ENCODE results near the gene REPS1. TPM values are rescaled to one million over a fixed set of nuclear protein-coding genes. Genes with fewer than 3 reads are reported as not detected.

Gene REPS1
- total RNA-seq, 1 donor from 2014 or later = 58.8 TPM

DNA sequence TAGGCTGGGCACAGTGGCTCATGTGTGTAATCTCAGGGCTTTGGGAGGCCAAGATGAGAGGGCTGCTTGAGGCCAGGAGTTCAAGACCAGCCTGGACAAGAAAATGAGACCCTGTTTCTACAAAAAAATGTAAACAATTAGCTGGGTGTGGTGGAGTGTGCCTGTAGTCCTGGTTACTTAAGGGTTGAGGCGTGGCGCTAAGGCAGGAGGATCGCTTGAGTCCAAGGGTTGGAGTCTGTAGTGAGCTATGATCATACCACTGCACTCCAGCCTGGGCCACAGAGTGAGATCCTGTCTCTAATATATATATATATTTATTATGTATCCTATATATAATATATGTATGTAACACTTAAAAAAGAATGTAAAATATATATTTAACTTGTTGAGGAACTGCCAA lies 32.6 kb upstream of the REPS1 start:
- H3K4me1 Mint-ChIP-seq = peaks cover 20% of the 10 kb centered on the region
- ATAC-seq (ENCODE audit: low read depth) (no peak), DNase-seq (no peak)
- H3K27me3 Mint-ChIP-seq = no peaks in the 10 kb centered on the region
- TF ChIP-seq, protein P1, sequence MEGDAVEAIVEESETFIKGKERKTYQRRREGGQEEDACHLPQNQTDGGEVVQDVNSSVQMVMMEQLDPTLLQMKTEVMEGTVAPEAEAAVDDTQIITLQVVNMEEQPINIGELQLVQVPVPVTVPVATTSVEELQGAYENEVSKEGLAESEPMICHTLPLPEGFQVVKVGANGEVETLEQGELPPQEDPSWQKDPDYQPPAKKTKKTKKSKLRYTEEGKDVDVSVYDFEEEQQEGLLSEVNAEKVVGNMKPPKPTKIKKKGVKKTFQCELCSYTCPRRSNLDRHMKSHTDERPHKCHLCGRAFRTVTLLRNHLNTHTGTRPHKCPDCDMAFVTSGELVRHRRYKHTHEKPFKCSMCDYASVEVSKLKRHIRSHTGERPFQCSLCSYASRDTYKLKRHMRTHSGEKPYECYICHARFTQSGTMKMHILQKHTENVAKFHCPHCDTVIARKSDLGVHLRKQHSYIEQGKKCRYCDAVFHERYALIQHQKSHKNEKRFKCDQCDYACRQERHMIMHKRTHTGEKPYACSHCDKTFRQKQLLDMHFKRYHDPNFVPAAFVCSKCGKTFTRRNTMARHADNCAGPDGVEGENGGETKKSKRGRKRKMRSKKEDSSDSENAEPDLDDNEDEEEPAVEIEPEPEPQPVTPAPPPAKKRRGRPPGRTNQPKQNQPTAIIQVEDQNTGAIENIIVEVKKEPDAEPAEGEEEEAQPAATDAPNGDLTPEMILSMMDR (IDR thresholded peaks at IDR 0.05) = no peak
- no peaks in the 10 kb centered on the region for H3K36me3 Mint-ChIP-seq (ENCODE audit: low read depth)
- no peaks in the 10 kb centered on the region for H3K9me3 Mint-ChIP-seq
- POLR2A ChIA-PET = no interaction called here
- H3K4me3 Mint-ChIP-seq = no peak overlapping the region
- no peak overlapping the region for H3K27ac Mint-ChIP-seq
- intact Hi-C loops (cut with micrococcal nuclease) = no loop called here
- CTCF ChIA-PET = no interaction called here

DNA sequence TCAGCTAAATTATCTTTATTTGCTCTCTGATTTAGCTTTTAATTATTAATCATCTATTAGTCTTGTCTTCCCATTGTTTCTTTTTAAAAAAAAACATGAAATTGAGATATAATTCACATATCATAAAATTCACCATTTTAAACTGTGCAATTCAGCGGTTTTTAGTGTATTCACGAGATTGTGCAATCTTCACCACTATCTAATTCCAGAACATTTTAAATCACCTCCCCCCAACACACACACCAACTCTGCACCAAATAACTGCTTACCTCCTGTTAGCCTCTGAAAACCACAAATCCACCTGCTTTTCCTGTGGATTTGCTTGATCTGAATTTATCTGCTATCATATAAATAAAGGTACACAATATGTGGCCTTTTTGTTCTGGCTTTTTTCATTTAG lies 31.7 kb upstream of the REPS1 start:
- Mint-ChIP-seq H3K9me3 (no peaks in the 10 kb centered on the region), H3K4me3 (no peak overlapping the region), H3K36me3 (ENCODE audit: low read depth) (no peaks in the 10 kb centered on the region), H3K4me1 (peaks cover 20% of the 10 kb centered on the region), H3K27me3 (no peaks in the 10 kb centered on the region), H3K27ac (no peak overlapping the region)
- DNase-seq (no peak), ATAC-seq (ENCODE audit: low read depth) (no peak)
- TF ChIP-seq, protein P1 (IDR thresholded peaks at IDR 0.05) = no peak
- POLR2A ChIA-PET = interaction anchor here (0.6 to 1.2 kb wide), 2 partner anchors 8 to 198 kb away, joined by 4 to 6 read pairs; no protein-coding TSS in a partner anchor
- intact Hi-C loops (cut with micrococcal nuclease) = no loop called here
- CTCF ChIA-PET = interaction anchor here (1.4 kb wide), 1 partner anchor 31 kb away, joined by 4 read pairs; the partner anchor contains the start of gene REPS1

DNA sequence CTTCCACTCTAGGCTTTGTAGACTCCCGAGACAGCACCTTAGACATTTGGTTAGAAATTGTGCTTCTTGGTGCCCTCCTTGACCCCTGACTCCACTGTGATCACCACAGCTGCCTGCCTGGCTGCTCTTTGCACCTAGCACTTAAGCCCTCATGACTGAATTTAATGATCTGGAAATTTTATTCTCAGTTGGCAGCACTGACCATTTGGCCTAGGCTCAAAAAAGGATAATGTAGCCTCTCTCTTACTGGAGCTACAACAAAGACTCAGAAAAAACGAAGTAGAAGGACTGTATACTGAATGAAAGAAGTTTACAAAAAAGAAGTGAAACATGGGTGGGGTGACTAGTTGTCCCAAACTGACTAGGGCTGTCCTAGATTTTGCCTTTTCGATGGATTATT lies 29.2 kb upstream of the REPS1 start:
- H3K27me3 Mint-ChIP-seq = no peaks in the 10 kb centered on the region
- TF ChIP-seq, protein P1 (IDR thresholded peaks at IDR 0.05) = no peak
- intact Hi-C loops (cut with micrococcal nuclease) = no loop called here
- H3K36me3 Mint-ChIP-seq (ENCODE audit: low read depth) = no peaks in the 10 kb centered on the region
- H3K4me1 Mint-ChIP-seq = peaks cover 20% of the 10 kb centered on the region
- ChIA-PET POLR2A (interaction anchor here (3.6 kb wide), 1 partner anchor 12 kb away, joined by 43 read pairs; the partner anchor contains the start of gene ABRACL), CTCF (interaction anchor here (0.7 to 1.7 kb wide), 2 partner anchors 28 to 347 kb away, joined by 3 to 5 read pairs; no protein-coding TSS in a partner anchor)
- no peak overlapping the region for H3K27ac Mint-ChIP-seq
- H3K4me3 Mint-ChIP-seq = no peak overlapping the region
- H3K9me3 Mint-ChIP-seq = no peaks in the 10 kb centered on the region
- no peak for ATAC-seq (ENCODE audit: low read depth)
- no peak for DNase-seq

DNA sequence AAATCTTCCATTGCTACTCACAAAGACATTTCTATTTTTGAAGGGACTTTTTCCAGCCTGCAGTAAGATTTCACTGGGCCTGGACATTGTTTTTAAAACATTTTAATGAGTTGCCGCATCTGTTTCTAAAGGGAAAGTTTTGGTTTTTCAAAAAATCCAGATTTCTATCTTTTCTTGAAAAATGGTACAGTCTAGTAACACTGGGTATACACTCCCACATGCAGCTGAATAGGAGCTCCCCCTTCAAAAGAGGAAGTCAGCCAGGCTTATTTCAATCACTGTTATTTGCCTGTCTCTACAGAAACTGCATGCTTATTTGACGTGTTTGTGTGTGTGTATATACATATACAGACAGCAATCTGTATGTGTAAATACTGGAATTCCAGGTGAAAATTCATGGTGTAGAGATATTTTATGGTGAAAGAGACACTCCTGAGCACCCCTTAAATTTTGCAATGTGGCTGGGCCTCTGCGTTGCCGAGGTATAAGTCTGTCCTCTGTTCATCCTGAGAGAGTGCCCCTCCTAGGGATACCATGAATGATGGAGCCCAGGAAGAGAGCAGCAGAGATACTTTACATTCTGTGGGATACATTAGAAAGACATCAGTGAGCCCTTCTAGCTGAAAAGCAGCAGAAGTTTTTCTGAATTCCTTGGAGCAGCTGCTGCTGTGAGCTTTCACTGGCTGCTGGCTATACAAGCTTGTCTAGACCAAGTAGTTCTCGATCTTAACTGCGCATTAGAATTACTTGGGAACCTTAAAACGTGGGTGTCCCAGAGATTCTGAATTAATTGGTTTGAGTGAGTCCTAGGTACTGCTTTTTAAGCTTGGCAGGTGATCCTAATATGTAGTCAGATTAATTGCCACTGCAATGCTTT lies 28.5 kb upstream of the REPS1 start:
- TF ChIP-seq, protein P1 (IDR thresholded peaks at IDR 0.05) = no peak
- H3K4me1 Mint-ChIP-seq = peaks cover 20% of the 10 kb centered on the region
- POLR2A ChIA-PET = interaction anchor here (0.6 to 3.6 kb wide), 2 partner anchors 13 to 145 kb away, joined by 3 to 43 read pairs; partner anchors contain the start of gene ABRACL
- H3K4me3 Mint-ChIP-seq = no peak overlapping the region
- H3K27ac Mint-ChIP-seq = peak overlapping the region; percentile 46
- no peaks in the 10 kb centered on the region for H3K36me3 Mint-ChIP-seq (ENCODE audit: low read depth)
- no peaks in the 10 kb centered on the region for H3K27me3 Mint-ChIP-seq
- no peaks in the 10 kb centered on the region for H3K9me3 Mint-ChIP-seq
- CTCF ChIA-PET = interaction anchor here (0.7 to 1.7 kb wide), 2 partner anchors 28 to 348 kb away, joined by 3 to 5 read pairs; no protein-coding TSS in a partner anchor
- ATAC-seq (ENCODE audit: low read depth) (peak; percentile 96), DNase-seq (no peak)
- intact Hi-C loops (cut with micrococcal nuclease) = loop anchor here (1.0 kb wide), 2 partner anchors 12 to 28 kb away; partner anchors contain the start of genes ABRACL and REPS1

DNA sequence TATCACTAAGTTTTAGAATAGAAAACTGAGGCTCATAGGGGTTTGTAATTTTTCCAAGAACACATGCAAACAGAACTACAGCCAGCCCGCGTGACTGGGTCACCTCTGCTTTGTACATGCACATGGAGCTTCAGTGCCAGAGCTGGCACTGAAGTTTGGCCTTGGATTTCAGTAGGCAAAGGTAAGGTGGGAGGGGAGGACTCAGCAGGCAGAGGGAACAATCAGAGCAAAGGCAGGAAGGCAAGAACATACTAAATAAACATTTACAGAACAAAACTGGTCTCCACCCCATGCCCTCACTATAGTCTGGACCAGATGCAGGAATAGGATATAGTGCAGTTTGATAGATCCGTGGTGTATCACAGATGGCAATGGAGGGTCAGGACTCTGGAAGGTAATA lies 26.9 kb upstream of the REPS1 start:
- no peak for DNase-seq
- H3K9me3 Mint-ChIP-seq = no peaks in the 10 kb centered on the region
- POLR2A ChIA-PET = interaction anchor here (3.6 kb wide), 1 partner anchor 14 kb away, joined by 43 read pairs; the partner anchor contains the start of gene ABRACL
- TF ChIP-seq, protein P1 (IDR thresholded peaks at IDR 0.05) = no peak
- peaks cover 20% of the 10 kb centered on the region for H3K4me1 Mint-ChIP-seq
- CTCF ChIA-PET = no interaction called here
- H3K27me3 Mint-ChIP-seq = no peaks in the 10 kb centered on the region
- ATAC-seq (ENCODE audit: low read depth) = no peak
- intact Hi-C loops (cut with micrococcal nuclease) = no loop called here
- no peak overlapping the region for H3K4me3 Mint-ChIP-seq
- H3K27ac Mint-ChIP-seq = no peak overlapping the region
- H3K36me3 Mint-ChIP-seq (ENCODE audit: low read depth) = no peaks in the 10 kb centered on the region
